GM19328 (cell line): Measurements from ENCODE around the gene POGLUT2.
A peak's percentile ranks its signal among the peaks of the same experiment; 100 is the strongest.
"Not testable (repeated sequence)": the region's sequence is repeated elsewhere in the genome, so short reads cannot be mapped to it uniquely, and the experiment has no call there.

Experiments used
- ATAC-seq: cut with Tn5 transposase; IDR thresholded peaks from one replicate; pipeline ENCODE4 v1.9.1; 2021; ENCODE audit warnings: mild to moderate bottlenecking, moderate library complexity; ENCODE audit not compliant: unreplicated experiment

The POGLUT2 gene

GRCh38 chr13:102812611-102813287 lies 14.0 kb upstream of the POGLUT2 start:
- ATAC-seq = no peak

DNA sequence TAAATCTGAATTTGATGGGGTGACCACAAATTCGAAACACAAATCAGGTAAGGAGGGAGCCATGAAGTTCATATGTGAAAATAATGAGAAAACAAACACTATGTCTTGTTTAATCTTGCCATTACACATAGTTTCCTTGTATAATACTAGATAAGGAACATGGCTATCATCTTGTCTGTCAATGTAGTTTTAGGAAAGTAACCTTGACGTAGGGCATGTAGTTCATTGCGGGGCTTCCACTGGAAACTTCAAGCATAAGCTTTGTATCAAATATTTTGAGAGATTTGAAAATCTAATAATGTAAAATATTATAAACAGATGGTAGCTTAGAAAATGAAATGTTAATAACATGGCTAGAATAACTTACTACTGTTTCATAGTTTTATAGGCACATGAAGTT lies 8.9 kb upstream of the POGLUT2 start:
- ATAC-seq = no peak

DNA sequence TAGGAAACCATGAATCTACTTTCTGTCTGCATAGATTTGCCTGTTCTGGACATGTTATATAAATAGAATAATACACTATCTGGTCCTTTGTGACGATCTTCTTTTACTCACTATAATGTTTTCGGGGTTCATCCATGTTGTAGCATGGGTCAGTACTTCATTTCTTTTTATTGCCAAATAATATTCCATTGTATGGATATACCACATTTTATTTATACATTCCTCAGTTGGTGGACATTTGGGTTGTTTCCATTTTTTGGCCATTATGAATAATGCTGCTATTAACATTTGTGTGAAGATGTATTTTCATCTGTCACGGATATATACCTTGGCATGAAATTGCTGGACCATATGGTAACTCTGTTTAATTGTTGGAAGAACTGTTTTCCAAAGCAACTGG lies 6.9 kb upstream of the POGLUT2 start:
- ATAC-seq = no peak

DNA sequence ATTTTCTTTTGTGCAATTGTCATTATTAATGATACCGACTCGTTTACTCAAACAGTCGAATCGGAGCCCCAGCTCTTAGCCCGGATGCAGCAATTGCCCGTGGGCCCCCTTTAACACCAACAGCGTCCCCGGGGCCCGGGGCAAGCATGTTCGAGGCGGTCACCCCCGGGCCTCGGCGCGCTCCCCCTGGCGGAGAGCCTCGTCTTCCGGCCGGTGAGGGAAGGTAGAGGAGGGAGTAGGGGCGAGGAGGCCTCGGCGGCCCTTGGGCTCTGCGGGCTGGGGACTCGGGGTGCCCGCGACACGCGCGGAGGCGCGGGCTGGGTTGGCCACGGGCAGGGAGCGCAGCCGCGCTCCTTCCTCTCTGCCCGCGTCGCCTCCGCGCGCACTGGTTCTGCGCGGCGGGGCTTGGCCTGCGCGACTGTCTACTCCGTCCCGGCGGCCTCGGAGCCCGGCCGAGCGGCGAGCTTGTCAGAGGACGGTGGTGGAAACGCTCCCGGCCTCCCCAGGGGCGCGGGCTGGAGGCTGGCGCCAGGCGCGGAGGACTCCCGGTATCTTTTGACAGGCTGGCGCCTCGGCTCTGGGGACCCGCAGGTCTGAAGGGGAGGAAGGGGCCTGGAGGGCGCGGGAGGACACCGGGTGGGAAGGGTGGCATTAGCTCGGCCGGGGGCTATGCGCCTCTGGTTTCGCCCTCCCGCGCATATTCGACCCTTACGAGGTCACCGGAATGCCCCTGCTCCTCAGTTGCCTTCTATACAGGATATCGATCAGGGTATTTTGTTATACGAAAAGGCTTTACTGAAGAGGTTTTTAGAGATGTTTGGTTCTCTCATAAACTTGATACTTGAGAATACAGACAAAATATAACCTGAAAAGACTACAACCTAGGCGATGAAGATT lies 1.6 kb upstream of the POGLUT2 start:
- ATAC-seq = peak; percentile 76

DNA sequence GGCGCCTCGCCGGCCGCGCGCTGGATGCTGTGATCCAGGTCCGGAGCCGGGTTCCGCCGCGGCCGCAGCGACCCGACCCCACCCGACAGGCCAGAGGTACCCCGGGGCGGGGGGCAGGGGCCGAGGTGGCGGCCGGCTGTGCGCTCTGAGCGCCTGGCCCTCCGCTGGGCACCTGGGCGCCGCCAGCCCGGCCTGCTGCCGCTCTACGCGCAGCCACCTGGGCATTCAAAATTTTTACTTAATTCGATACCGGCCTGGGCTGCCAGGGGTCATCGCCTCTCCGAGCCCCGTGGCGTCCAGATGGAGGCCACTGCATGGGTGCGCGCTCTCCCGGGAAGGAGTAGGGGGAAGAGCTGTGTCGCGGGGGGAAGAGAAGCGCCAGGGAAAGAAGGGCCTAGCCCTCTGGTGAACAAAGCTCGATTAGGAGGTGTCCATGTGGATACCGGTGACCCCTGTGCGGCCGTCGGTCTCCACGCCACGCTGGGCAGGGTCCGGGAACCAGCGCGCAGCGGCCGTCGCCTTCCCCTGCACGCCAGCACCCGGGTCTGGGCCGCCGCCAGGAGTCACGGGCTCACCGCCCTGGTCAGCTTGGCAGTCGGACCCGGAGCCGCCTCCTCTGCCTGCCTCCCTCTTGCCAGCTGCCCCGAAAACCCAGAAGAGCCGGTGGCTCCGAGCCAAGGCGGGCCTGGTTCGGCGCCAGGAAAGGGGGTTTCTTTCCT lies 809 bp upstream of the POGLUT2 start:
- peak; percentile 5 for ATAC-seq

DNA sequence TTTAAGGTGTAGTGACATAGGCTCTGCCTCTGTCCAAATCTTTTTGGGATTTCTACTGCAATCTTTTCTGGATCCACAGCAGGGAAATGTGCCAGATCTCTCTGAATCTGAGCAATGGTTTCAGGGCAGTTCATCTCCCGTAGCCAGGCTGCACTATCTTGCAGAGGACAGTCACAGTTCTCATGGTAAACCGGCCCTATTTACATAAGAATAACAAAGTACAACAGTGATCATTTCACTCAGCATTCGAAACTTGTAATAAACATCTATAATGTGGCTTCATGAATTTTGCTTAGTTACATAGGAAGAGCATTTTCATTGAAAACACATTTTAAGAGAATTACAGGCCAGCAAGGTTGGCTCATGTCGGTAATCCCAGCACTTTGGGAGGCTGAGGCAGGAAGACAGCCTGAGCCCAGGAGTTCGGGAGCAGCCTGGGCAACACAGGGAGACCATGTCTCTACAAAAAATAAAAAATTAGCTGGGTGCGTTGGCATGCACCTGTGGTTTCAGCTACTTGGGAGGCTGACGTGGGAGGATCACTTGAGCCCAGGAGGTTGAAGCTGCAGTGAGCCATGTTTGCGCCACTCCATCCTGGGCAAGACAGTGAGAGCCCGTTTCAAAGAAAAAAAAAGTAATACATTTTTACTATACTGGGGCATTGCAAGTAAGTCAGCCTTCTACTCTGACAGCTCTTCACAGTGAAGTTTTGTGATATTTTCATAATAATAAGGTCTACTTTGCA lies 5.0 kb downstream of the POGLUT2 start:
- ATAC-seq = no peak

GRCh38 chr13:102792396-102792795 lies 6.4 kb downstream of the POGLUT2 start:
- ATAC-seq = no peak

GRCh38 chr13:102788683-102789082 lies 10.1 kb downstream of the POGLUT2 start:
- ATAC-seq = no peak

GRCh38 chr13:102784483-102784882 lies 14.3 kb downstream of the POGLUT2 start:
- ATAC-seq = no peak

- ATAC-seq = no peak
These were observed 17.2 kb downstream of the POGLUT2 start for GRCh38 chr13:102781591-102781990.

- ATAC-seq = not testable (repeated sequence)
These were observed 18.1 kb downstream of the POGLUT2 start for GRCh38 chr13:102780656-102781055.

GRCh38 chr13:102779436-102780159 lies 19.2 kb downstream of the POGLUT2 start:
- ATAC-seq = peak; percentile 40

DNA sequence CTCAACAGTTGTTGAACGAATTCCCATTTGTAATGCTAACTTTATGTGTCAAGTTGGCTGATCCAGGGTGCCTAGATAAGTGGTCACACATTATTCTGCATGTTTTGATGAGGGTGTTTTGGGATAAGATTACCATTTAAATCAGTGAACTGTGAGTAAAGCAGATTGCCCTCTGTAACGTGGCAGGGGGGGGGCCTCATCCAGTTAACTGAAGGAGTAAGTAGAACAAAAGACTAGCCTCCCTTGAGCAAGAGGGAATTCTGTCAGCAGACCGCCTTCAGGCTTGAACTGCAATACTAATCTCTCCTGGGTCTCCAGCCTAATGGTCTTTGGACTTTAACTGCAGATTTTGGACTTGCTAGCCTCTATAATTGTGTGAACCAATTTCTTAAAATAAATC lies 21.0 kb downstream of the POGLUT2 start:
- ATAC-seq = no peak

DNA sequence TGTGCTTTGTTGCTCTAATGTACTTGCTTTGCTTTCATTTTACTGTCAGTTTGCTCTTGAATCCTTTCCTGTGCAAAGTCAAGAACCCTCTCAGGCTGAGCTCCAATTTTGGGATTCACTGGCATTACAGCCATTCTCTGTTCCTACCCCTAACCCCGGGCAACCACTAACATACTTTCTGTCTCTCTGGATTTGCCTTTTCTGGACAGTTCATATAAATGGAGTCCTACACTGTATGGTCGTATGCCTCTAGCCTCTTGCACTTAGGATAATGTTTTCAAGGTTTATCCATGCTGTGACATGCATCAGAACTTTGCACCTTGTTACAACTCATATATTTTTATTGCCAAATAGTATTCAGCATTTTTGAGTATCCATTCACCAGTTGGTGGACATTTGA lies 22.5 kb downstream of the POGLUT2 start:
- ATAC-seq = no peak

GRCh38 chr13:102774591-102775520 lies 23.9 kb downstream of the POGLUT2 start:
- ATAC-seq = no peak

- no peak for ATAC-seq
These were observed 24.6 kb downstream of the POGLUT2 start for GRCh38 chr13:102774214-102774568.

DNA sequence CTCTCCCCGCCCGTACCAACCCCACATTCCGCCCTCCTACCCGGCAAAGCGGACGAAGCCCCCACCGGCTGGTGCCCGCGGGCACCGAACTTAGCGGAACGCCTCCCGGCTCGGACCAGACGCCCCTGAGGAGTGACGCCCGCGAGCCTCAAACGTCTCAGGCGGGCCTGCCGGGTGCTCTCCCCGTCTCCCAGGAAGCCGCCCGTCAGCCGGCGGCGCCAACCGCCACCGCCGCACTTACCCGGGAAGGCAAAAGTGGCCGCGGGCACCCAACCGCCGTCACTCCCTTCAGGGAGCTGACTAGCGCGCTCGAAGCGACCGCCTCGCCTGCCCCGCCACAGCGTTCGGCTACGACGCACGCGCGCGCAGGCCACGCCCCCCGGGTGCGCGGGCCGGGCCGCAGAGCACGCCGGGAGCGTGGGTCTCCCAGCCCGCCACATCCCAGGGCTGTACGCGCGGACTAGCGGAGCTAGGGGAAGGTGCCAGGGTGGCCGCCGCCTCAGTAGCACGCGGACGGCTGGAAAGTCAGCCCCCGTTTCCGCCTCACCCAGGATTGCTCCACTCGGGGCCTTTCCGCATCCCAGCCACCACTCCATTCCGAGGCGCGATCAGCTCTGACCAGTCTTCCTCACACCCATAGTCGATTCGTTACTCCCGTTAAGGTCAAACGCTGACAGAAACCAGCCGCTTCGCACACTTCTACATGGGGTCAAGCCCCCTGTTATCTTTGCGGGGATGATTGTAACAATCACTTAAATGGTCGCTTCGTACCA lies 25.1 kb downstream of the POGLUT2 start, which contains the start of gene TEX30:
Gene TEX30, minus strand, starts transcription at position 346 of the 773 bp plus-strand sequence. CDS start 3,760 bp downstream, outside the sequence.
- peak; percentile 94 for ATAC-seq

- ATAC-seq = no peak
These were observed 26.7 kb downstream of the POGLUT2 start for GRCh38 chr13:102772042-102772425.
